GM12801 (cell line): ENCODE measurements around the gene TWSG1.

Source experiments
- TF ChIP-seq, protein P1 (sequence below): IDR thresholded peaks from one replicate; pipeline ENCODE4 v1.5.1; 2011; ENCODE audit warnings: control low read depth; ENCODE audit not compliant: insufficient read length; ENCODE audit errors: extremely low read depth

TWSG1 gene

DNA sequence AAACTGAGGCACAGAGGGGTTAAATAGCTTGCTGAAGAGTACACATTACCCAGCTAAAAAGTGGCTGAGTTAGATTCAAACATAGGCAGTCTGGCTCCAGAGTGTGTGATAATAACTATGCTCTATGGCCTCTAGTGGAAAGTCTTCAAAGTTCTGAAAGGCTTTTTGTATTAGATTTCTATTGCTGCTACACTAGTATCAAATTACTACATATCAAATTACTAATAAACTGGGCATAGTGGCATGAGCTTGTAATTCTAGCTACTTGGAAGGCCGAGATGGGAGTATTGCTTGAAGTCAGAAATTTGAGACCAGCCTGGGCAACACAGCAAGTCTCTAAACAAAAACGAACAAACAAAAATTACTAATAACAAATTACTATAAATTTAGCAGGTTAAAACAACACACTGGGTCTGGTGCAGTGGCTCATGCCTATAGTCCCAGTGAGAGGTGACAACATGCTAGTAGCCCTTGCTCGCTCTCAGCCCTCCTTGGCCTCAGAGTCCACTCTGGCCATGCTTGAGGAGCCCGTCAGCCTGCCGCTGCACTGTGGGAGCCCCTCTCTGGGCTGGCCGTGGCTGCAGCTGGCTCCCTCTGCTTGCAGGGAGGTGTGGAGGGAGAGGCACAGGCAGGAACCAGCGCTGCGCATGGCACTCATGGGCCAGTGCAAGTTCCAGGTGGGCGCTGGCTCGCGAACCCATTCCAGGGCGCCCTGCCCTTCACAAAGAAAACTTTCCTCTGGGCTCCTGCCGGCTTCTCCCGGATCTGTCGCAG, 38.2 kb upstream of the TWSG1 start:
- TF ChIP-seq, protein P1, sequence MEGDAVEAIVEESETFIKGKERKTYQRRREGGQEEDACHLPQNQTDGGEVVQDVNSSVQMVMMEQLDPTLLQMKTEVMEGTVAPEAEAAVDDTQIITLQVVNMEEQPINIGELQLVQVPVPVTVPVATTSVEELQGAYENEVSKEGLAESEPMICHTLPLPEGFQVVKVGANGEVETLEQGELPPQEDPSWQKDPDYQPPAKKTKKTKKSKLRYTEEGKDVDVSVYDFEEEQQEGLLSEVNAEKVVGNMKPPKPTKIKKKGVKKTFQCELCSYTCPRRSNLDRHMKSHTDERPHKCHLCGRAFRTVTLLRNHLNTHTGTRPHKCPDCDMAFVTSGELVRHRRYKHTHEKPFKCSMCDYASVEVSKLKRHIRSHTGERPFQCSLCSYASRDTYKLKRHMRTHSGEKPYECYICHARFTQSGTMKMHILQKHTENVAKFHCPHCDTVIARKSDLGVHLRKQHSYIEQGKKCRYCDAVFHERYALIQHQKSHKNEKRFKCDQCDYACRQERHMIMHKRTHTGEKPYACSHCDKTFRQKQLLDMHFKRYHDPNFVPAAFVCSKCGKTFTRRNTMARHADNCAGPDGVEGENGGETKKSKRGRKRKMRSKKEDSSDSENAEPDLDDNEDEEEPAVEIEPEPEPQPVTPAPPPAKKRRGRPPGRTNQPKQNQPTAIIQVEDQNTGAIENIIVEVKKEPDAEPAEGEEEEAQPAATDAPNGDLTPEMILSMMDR = no peak

GRCh38 chr18:9297007-9297393, 37.6 kb upstream of the TWSG1 start:
- TF ChIP-seq, protein P1 = no peak

DNA sequence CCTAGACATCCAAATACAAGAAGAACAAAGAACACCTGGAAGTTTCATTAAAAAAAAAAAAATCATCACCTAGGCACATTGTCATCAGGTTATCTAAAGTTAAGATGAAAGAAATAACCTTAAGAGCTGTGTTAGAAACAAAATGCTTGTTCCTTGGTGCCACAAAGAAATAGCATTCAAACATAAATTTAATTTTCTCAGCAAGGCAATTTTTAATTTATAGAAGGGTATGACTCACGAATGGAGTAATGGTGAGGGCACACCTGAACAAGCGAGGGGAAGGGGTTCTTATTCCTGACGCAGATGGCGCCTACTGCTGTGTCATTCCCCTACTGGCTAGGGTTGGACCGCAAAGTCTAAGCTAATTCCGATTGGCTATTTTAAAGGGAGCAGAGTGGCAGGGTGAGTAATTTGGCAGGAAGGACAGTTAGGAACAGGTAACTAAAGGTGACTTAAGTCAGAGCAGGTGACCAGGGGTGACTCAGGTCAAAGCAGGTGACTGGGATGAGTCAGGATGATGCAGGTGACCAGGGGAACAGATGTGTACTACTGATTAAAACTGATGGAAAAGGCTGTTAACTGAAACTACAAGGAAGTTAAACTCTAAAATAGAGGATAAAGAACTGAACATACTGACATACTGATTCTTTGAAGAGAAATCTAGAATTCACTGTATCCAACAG, 30.0 kb upstream of the TWSG1 start:
- TF ChIP-seq, protein P1 = no peak

DNA sequence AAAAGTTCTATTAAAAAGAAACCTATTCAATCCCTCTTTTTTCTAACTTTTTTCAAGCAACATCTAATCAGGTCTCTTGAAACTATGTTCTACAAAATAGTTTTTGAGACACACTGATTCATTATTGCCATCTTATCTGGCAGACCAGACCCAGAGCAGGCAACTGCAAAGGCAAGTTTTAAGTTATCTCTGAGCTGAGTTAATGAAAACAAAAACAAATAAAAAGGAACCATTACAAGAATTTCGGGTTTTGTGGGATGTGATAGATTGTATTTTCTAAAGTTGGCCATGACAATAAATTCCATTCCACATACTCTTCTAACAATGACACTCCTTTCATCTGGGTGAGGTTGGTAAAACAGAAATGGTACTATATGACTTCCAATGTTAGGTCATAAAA, 15.2 kb upstream of the TWSG1 start:
- TF ChIP-seq, protein P1 = no peak

- TF ChIP-seq, protein P1 = no peak
Observed at GRCh38 chr18:9321017-9321452, 13.5 kb upstream of the TWSG1 start.

GRCh38 chr18:9321736-9322135, 12.8 kb upstream of the TWSG1 start:
- TF ChIP-seq, protein P1 = no peak

DNA sequence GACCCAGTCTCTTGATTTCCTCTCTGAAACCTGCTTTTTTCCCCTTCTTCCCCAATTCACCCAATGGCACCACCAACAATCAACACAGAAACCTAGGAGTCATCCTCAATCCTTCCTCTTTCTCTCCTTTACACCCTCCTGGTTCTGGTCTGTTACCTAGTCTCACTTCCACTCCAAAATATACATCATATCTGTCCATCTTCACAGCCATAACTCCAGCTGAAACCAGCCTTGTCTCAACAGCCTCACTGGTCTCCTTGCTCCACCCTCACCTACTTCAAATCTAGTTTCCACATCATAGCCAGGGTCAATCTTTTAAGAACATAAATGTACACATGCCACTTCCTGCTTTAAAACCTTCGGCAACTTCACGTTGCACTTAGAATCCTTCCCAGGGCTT, 11.8 kb upstream of the TWSG1 start:
- TF ChIP-seq, protein P1 = no peak
